NCI-H345 treated with DMSO at 0.1 percent for 48 hours (cell line): Measurements from ENCODE around the gene RIBC1.
A peak's percentile ranks its signal among the peaks of the same experiment; 100 is the strongest.
"Not testable (repeated sequence)": the region's sequence is repeated elsewhere in the genome, so short reads cannot be mapped to it uniquely, and the experiment has no call there.

Experiments used
- DNase-seq: peaks from one replicate; lab custom pipeline; 2025; ENCODE audit not compliant: unreplicated experiment; lab: John Stamatoyannopoulos, UW

RIBC1 gene

GRCh38 chrX:53435997-53436396, 13.3 kb downstream of the RIBC1 start:
- DNase-seq = peak; percentile 45

GRCh38 chrX:53437206-53437605, 14.5 kb downstream of the RIBC1 start:
- no peak for DNase-seq

- DNase-seq = peak; percentile 17
Observed at GRCh38 chrX:53438174-53438831, 15.6 kb downstream of the RIBC1 start.

- DNase-seq = no peak
Observed at GRCh38 chrX:53438832-53439230, 16.2 kb downstream of the RIBC1 start.

GRCh38 chrX:53440101-53440500, 17.4 kb downstream of the RIBC1 start:
- peak; percentile 22 for DNase-seq

- peak; percentile 11 for DNase-seq
Observed at GRCh38 chrX:53440621-53441517, 18.2 kb downstream of the RIBC1 start.

GRCh38 chrX:53441531-53442321, 19.1 kb downstream of the RIBC1 start:
- DNase-seq = peak; percentile 83

GRCh38 chrX:53442322-53442631, 19.6 kb downstream of the RIBC1 start:
- DNase-seq = no peak

GRCh38 chrX:53445977-53446376, 23.3 kb downstream of the RIBC1 start:
- DNase-seq = no peak

- no peak for DNase-seq
Observed at GRCh38 chrX:53447441-53447840, 24.8 kb downstream of the RIBC1 start.

- DNase-seq = no peak
Observed at GRCh38 chrX:53449632-53450031, 27.0 kb downstream of the RIBC1 start.

GRCh38 chrX:53452812-53453211, 30.1 kb downstream of the RIBC1 start:
- DNase-seq = no peak

GRCh38 chrX:53456254-53456653, 33.6 kb downstream of the RIBC1 start:
- DNase-seq = no peak

- no peak for DNase-seq
Observed at GRCh38 chrX:53458082-53458481, 35.4 kb downstream of the RIBC1 start.

- not testable (repeated sequence) for DNase-seq
Observed at GRCh38 chrX:53468659-53469058, 46.0 kb downstream of the RIBC1 start.

GRCh38 chrX:53471346-53471745, 48.7 kb downstream of the RIBC1 start:
- no peak for DNase-seq

- no peak for DNase-seq
Observed at GRCh38 chrX:53474707-53475106, 52.0 kb downstream of the RIBC1 start.

GRCh38 chrX:53476371-53476770, 53.7 kb downstream of the RIBC1 start:
- no peak for DNase-seq

- no peak for DNase-seq
Observed at GRCh38 chrX:53479301-53479700, 56.6 kb downstream of the RIBC1 start.
